GM12891 (cell line): ENCODE data around the gene TENM3.
"Not testable (repeated sequence)": the region's sequence is repeated elsewhere in the genome, so short reads cannot be mapped to it uniquely, and the experiment has no call there.

ENCODE experiments used
- DNase-seq: peaks from one replicate; pipeline ENCODE4 v3.0.0; 2011; ENCODE audit warnings: low spot score; ENCODE audit not compliant: insufficient read length
- FAIRE-seq: peaks from 2 replicates; lab custom pipeline; 2011; peaks lifted over from hg19 to GRCh38; lab: Jason Lieb, UNC
- PAX5 ChIP-seq: IDR thresholded peaks from 2 replicates; pipeline ENCODE4 v1.6.1; 2011; ENCODE audit warnings: low read length, moderate library complexity, mild to moderate bottlenecking; ENCODE audit not compliant: insufficient read depth, severe bottlenecking
- POLR2A ChIP-seq: IDR thresholded peaks from 2 replicates; pipeline ENCODE4 v1.6.1; 2011; ENCODE audit warnings: low read depth, low read length, control low read depth
- POLR2AphosphoS5 ChIP-seq: IDR thresholded peaks from 2 replicates; pipeline ENCODE4 v1.6.1; 2011; ENCODE audit warnings: low read depth, low read length, control low read depth
- POU2F2 ChIP-seq: IDR thresholded peaks from 2 replicates; pipeline ENCODE4 v1.6.1; 2011; ENCODE audit warnings: low read depth, mild to moderate bottlenecking, control low read depth, low read length, moderate library complexity
- SPI1 ChIP-seq: IDR thresholded peaks from 2 replicates; pipeline ENCODE4 v1.6.1; 2011; ENCODE audit warnings: low read depth, low read length, control low read depth
- TAF1 ChIP-seq: IDR thresholded peaks from 2 replicates; pipeline ENCODE4 v1.6.1; 2011; ENCODE audit warnings: low read depth, low read length, control low read depth

The TENM3 gene

GRCh38 chr4:182370491-182370890 lies 127.3 kb downstream of the TENM3 start:
- FAIRE-seq (no peak), DNase-seq (no peak)
- TF ChIP-seq TAF1: no peak
- no peak for TF ChIP-seq PAX5
- no peak for TF ChIP-seq SPI1
- TF ChIP-seq POU2F2: no peak
- no peak for TF ChIP-seq POLR2AphosphoS5
- no peak for TF ChIP-seq POLR2A

GRCh38 chr4:182380771-182381181 lies 137.6 kb downstream of the TENM3 start:
- DNase-seq (no peak), FAIRE-seq (no peak)
- no peak for TF ChIP-seq POLR2A
- TF ChIP-seq TAF1: no peak

- TF ChIP-seq POU2F2 (no peak), TAF1 (no peak), PAX5 (no peak), POLR2AphosphoS5 (no peak), POLR2A (no peak), SPI1 (no peak)
- DNase-seq (no peak), FAIRE-seq (no peak)
These were observed 139.7 kb downstream of the TENM3 start for GRCh38 chr4:182382941-182383340.

- FAIRE-seq (no peak), DNase-seq (no peak)
- TF ChIP-seq POU2F2: no peak
- TF ChIP-seq POLR2A: no peak
- no peak for TF ChIP-seq SPI1
- no peak for TF ChIP-seq PAX5
- TF ChIP-seq POLR2AphosphoS5: no peak
- TF ChIP-seq TAF1: no peak
These were observed 141.5 kb downstream of the TENM3 start for GRCh38 chr4:182384631-182385091.

- FAIRE-seq (no peak), DNase-seq (no peak)
- peak; percentile 94 for TF ChIP-seq SPI1
- no peak for TF ChIP-seq TAF1
These were observed 142.7 kb downstream of the TENM3 start for GRCh38 chr4:182385897-182386296.

- FAIRE-seq, DNase-seq: not testable (repeated sequence)
These were observed 143.4 kb downstream of the TENM3 start for GRCh38 chr4:182386576-182386975.

- DNase-seq: no peak
- TF ChIP-seq POU2F2 (no peak), TAF1 (no peak), POLR2AphosphoS5 (no peak), PAX5 (no peak), SPI1 (no peak), POLR2A (no peak)
- no peak for FAIRE-seq
These were observed 148.0 kb downstream of the TENM3 start for GRCh38 chr4:182391111-182391684.

GRCh38 chr4:182394181-182394580 lies 151.0 kb downstream of the TENM3 start:
- DNase-seq (no peak), FAIRE-seq (no peak)
- no peak for TF ChIP-seq POLR2A
- no peak for TF ChIP-seq TAF1
- no peak for TF ChIP-seq PAX5
- TF ChIP-seq POU2F2: no peak
- no peak for TF ChIP-seq SPI1

GRCh38 chr4:182400081-182400480 lies 156.9 kb downstream of the TENM3 start:
- TF ChIP-seq POU2F2 (no peak), PAX5 (no peak), TAF1 (no peak), POLR2AphosphoS5 (no peak), POLR2A (no peak), SPI1 (no peak)
- DNase-seq (no peak), FAIRE-seq (no peak)

- DNase-seq: no peak
- FAIRE-seq: no peak
- TF ChIP-seq TAF1 (no peak), POLR2AphosphoS5 (no peak), PAX5 (no peak), SPI1 (no peak), POLR2A (no peak), POU2F2 (no peak)
These were observed 157.6 kb downstream of the TENM3 start for GRCh38 chr4:182400790-182401189.

- no peak for TF ChIP-seq SPI1
- no peak for TF ChIP-seq POU2F2
- TF ChIP-seq POLR2A: no peak
- TF ChIP-seq PAX5: no peak
- no peak for TF ChIP-seq POLR2AphosphoS5
- no peak for TF ChIP-seq TAF1
- DNase-seq: no peak
- no peak for FAIRE-seq
These were observed 161.2 kb downstream of the TENM3 start for GRCh38 chr4:182404376-182404775.
